ENCODE measurements around the gene GLB1L.

GLB1L gene

GRCh38 chr2:219285894-219286425 lies 40.7 kb upstream of the GLB1L start:
- H3K27ac Mint-ChIP-seq, result peak overlapping the region; percentile 47
- H3K4me1 Mint-ChIP-seq, result peaks cover 16 to 42% of the 10 kb centered on the region in 2 donors
- peaks cover 21 to 38% of the 10 kb centered on the region in 2 donors for H3K36me3 Mint-ChIP-seq
- H3K9me3 Mint-ChIP-seq, result no peaks in the 10 kb centered on the region
- DNase-seq (no peak), ATAC-seq (replicated peaks) (no peak)
- no peak overlapping the region for H3K4me3 Mint-ChIP-seq
- no peaks in the 10 kb centered on the region for H3K27me3 Mint-ChIP-seq

GRCh38 chr2:219285373-219285735 lies 40.1 kb upstream of the GLB1L start:
- DNase-seq (no peak), ATAC-seq (replicated peaks) (no peak)
- H3K9me3 Mint-ChIP-seq, result no peaks in the 10 kb centered on the region
- no peaks in the 10 kb centered on the region for H3K27me3 Mint-ChIP-seq
- H3K4me3 Mint-ChIP-seq, result no peak overlapping the region
- no peak overlapping the region for H3K27ac Mint-ChIP-seq
- peaks cover 27 to 44% of the 10 kb centered on the region in 2 donors for H3K36me3 Mint-ChIP-seq
- H3K4me1 Mint-ChIP-seq, result peaks cover 22 to 48% of the 10 kb centered on the region in 2 donors

- DNase-seq, result no peak
- Mint-ChIP-seq H3K27me3 (no peaks in the 10 kb centered on the region), H3K4me1 (peaks cover 28 to 54% of the 10 kb centered on the region in 2 donors), H3K4me3 (no peak overlapping the region), H3K9me3 (no peaks in the 10 kb centered on the region), H3K27ac (no peak overlapping the region), H3K36me3 (peaks cover 30 to 49% of the 10 kb centered on the region in 2 donors)
- no peak for ATAC-seq (replicated peaks)
Measured at GRCh38 chr2:219284501-219285372, 39.5 kb upstream of the GLB1L start.

- peaks cover 32 to 51% of the 10 kb centered on the region in 2 donors for H3K36me3 Mint-ChIP-seq
- no peaks in the 10 kb centered on the region for H3K9me3 Mint-ChIP-seq
- DNase-seq (no peak), ATAC-seq (replicated peaks) (no peak)
- H3K27ac Mint-ChIP-seq, result no peak overlapping the region
- H3K4me3 Mint-ChIP-seq, result no peak overlapping the region
- H3K27me3 Mint-ChIP-seq, result no peaks in the 10 kb centered on the region
- peaks cover 38 to 66% of the 10 kb centered on the region in 2 donors for H3K4me1 Mint-ChIP-seq
Measured at GRCh38 chr2:219282943-219283581, 37.8 kb upstream of the GLB1L start.

- DNase-seq (no peak), ATAC-seq (replicated peaks) (no peak)
- Mint-ChIP-seq H3K9me3 (no peaks in the 10 kb centered on the region), H3K36me3 (peaks cover 32 to 51% of the 10 kb centered on the region in 2 donors), H3K27ac (no peak overlapping the region), H3K4me1 (peaks cover 44 to 66% of the 10 kb centered on the region in 2 donors), H3K27me3 (no peaks in the 10 kb centered on the region), H3K4me3 (no peak overlapping the region)
Measured at GRCh38 chr2:219282375-219282774, 37.1 kb upstream of the GLB1L start.

- ATAC-seq (replicated peaks) (no peak), DNase-seq (no peak)
- Mint-ChIP-seq H3K27ac (no peak overlapping the region), H3K36me3 (peaks cover 32 to 50% of the 10 kb centered on the region in 2 donors), H3K4me1 (peaks cover 45 to 70% of the 10 kb centered on the region in 2 donors), H3K9me3 (no peaks in the 10 kb centered on the region), H3K27me3 (no peaks in the 10 kb centered on the region), H3K4me3 (no peak overlapping the region)
Measured at GRCh38 chr2:219281588-219281987, 36.3 kb upstream of the GLB1L start.

GRCh38 chr2:219280651-219281050 lies 35.4 kb upstream of the GLB1L start:
- peak; percentile 16 for DNase-seq
- no peaks in the 10 kb centered on the region for H3K9me3 Mint-ChIP-seq
- no peak for ATAC-seq (replicated peaks)
- H3K4me3 Mint-ChIP-seq, result peak overlapping the region; percentile 91 to 98
- no peaks in the 10 kb centered on the region for H3K27me3 Mint-ChIP-seq
- H3K36me3 Mint-ChIP-seq, result peaks cover 27 to 44% of the 10 kb centered on the region in 2 donors
- peak overlapping the region; percentile 98 for H3K27ac Mint-ChIP-seq
- H3K4me1 Mint-ChIP-seq, result peaks cover 41 to 63% of the 10 kb centered on the region in 2 donors

- Mint-ChIP-seq H3K27me3 (no peaks in the 10 kb centered on the region), H3K36me3 (peaks cover 27 to 40% of the 10 kb centered on the region in 2 donors), H3K4me3 (peak overlapping the region; percentile 91 to 98), H3K9me3 (no peaks in the 10 kb centered on the region), H3K4me1 (peaks cover 41 to 57% of the 10 kb centered on the region in 2 donors), H3K27ac (peak overlapping the region; percentile 98)
- no peak for DNase-seq
- no peak for ATAC-seq (replicated peaks)
Measured at GRCh38 chr2:219279916-219280516, 34.8 kb upstream of the GLB1L start.

GRCh38 chr2:219279151-219279915 lies 34.1 kb upstream of the GLB1L start, which contains the start of gene DNAJB2:
TSS of gene DNAJB2 (plus strand) at chr2:219279366. CDS start at chr2:219279834, 468 bp downstream.
- DNase-seq (peak; percentile 99), ATAC-seq (replicated peaks) (peak; percentile 84 to 88)
- Mint-ChIP-seq H3K27me3 (no peaks in the 10 kb centered on the region), H3K9me3 (no peaks in the 10 kb centered on the region), H3K4me3 (peak within 1 kb of the TSS; percentile 91 to 98), H3K4me1 (peaks cover 41 to 56% of the 10 kb centered on the region in 2 donors), H3K27ac (peak within 1 kb of the TSS; percentile 98), H3K36me3 (peaks cover 27 to 40% of the 10 kb centered on the region in 2 donors)

- DNase-seq, result peak; percentile 18
- Mint-ChIP-seq H3K4me3 (peak overlapping the region; percentile 91 to 98), H3K4me1 (peaks cover 41 to 56% of the 10 kb centered on the region in 2 donors), H3K9me3 (no peaks in the 10 kb centered on the region), H3K36me3 (peaks cover 24 to 33% of the 10 kb centered on the region in 2 donors), H3K27ac (peak overlapping the region; percentile 98), H3K27me3 (no peaks in the 10 kb centered on the region)
- ATAC-seq (replicated peaks), result peak; percentile 7 to 10
Measured at GRCh38 chr2:219278655-219279150, 33.5 kb upstream of the GLB1L start.

GRCh38 chr2:219277703-219278654 lies 32.7 kb upstream of the GLB1L start:
- Mint-ChIP-seq H3K4me1 (peaks cover 37 to 51% of the 10 kb centered on the region in 2 donors), H3K9me3 (no peaks in the 10 kb centered on the region), H3K4me3 (peak overlapping the region; percentile 91 to 98), H3K27ac (peak overlapping the region; percentile 98), H3K27me3 (no peaks in the 10 kb centered on the region), H3K36me3 (peaks cover 18 to 27% of the 10 kb centered on the region in 2 donors)
- DNase-seq (peak; percentile 70), ATAC-seq (replicated peaks) (peak; percentile 17 to 22)

GRCh38 chr2:219274361-219274921 lies 29.2 kb upstream of the GLB1L start:
- no peaks in the 10 kb centered on the region for H3K27me3 Mint-ChIP-seq
- H3K4me1 Mint-ChIP-seq, result peaks cover 16 to 22% of the 10 kb centered on the region in 2 donors
- no peak overlapping the region for H3K4me3 Mint-ChIP-seq
- ATAC-seq (replicated peaks) (no peak), DNase-seq (no peak)
- H3K36me3 Mint-ChIP-seq, result no peaks in the 10 kb centered on the region
- H3K27ac Mint-ChIP-seq, result no peak overlapping the region
- H3K9me3 Mint-ChIP-seq, result no peaks in the 10 kb centered on the region
